LHCN-M2 (cell line): ENCODE measurements around the gene PRDM2. TPM values are rescaled to one million over a fixed set of nuclear protein-coding genes. Genes with fewer than 3 reads are reported as not detected.
"Not testable (repeated sequence)": the region's sequence is repeated elsewhere in the genome, so short reads cannot be mapped to it uniquely, and the experiment has no call there.

Source experiments
- DNase-seq: peaks from one replicate; pipeline ENCODE4 v3.0.0-alpha.2; 2012; ENCODE audit warnings: low read depth
- polyA plus RNA-seq: library from polyadenylated mRNA; unstranded; fragments of >200 nt; gene quantifications from one replicate; pipeline ENCODE4 v1.2.1, GENCODE V29; 2012; ENCODE audit warnings: missing spikeins
- total RNA-seq: library from RNA; depleted of rRNA; stranded (reverse); fragments of >200 nt; gene quantifications from 2 replicates; pipeline ENCODE4 v1.2.3, GENCODE V29; 2014; rRNA removed

The PRDM2 gene
- total RNA-seq = 10.2 and 12.3 TPM in 2 replicates
- 7.8 TPM for polyA plus RNA-seq

DNA sequence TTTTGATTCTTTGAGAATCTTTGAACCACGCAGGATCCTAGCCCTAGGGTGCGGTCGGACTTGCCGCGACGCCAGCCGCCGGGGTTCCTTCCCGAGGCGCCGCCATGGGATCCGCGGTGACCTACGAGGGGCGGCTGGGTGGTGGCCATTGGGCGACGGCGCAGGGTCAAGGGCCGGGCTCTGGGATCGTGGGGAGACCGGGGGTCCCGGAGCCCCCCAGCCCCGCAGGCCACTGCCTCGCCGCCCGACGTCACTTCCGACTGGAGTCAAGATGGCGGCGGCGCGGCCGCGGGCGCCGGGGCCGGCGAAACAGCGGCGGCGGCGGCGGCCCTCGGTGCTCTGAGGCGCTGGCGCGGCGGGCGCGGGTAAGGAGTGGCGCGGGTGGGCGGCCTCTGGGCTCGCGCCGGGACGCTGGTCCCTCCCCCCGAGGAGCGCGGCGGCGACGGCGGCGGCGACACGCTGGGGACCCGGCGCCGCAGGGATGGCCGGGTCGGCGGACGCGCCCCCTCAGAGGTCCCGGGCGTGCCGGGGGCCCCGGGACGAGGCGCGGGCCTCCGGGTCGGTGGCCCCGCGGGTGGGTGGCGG, at the start of gene PRDM2:
Gene PRDM2, plus strand, starts transcription at position 253 of the 585 bp plus-strand sequence. CDS start 15,418 bp downstream, outside the sequence.
- peak; percentile 32 for DNase-seq

- peak; percentile 54 for DNase-seq
Observed at GRCh38 chr1:13651279-13651678, 48.7 kb upstream of the PRDM2 start.

DNA sequence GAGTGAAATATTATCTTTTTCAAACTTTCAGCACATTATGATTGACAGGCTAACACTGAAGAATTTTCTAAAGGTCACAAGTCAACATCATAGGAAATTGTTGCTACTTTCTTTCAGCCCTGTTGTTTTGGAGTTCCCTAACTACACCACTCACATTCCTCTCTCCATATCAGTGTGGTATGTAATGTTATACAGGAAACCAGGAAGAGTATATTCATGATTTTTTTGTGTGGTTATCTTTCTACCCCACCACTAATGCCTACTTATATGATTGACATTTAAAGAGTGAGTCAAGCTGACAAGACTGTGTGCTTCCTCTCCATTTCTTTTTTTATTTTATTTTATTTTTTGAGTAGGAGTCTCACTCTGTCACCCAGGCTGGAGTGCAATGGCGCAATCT, 47.8 kb upstream of the PRDM2 start:
- DNase-seq = no peak

DNA sequence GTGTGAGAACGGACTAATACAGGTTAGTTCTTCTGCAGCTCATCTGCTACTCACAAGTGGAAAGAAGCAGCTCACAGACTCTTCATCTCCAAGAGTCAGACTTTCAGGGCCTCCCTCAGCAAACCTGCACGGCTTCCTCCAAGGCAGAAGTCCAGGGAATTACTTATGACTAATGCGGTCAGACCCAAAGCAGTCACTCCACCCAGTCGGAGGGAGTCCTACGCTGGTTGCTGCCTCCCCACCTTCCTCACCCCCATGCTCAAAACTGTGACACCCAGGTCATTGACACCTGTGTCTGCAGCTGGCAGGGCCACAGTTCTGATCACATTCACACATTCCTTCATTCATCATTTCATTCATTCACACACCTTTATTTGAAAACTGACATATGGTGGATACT, 38.4 kb upstream of the PRDM2 start:
- no peak for DNase-seq

- DNase-seq = no peak
Observed at GRCh38 chr1:13662493-13662892, 37.5 kb upstream of the PRDM2 start.

- no peak for DNase-seq
Observed at GRCh38 chr1:13663969-13664368, 36.0 kb upstream of the PRDM2 start.

DNA sequence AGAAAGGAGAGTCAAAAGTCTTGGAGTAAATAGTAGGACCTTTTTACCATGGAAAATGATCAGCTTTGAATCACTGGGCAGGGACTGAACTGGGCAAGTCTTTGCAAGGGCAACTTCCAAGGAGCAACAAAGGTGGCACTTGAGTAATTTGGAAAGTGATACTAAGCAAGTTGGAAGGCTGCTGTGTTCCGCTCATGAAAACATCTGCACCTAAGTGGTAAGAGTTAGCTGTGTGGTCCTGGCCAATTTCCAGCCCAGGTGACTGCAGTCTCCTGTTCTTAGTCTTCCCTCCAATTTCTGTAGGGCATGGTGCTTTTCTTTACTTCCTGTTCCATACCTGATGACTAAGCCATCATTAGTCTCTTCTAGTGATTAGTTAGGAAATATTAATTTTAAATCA, 35.5 kb upstream of the PRDM2 start:
- DNase-seq = no peak

DNA sequence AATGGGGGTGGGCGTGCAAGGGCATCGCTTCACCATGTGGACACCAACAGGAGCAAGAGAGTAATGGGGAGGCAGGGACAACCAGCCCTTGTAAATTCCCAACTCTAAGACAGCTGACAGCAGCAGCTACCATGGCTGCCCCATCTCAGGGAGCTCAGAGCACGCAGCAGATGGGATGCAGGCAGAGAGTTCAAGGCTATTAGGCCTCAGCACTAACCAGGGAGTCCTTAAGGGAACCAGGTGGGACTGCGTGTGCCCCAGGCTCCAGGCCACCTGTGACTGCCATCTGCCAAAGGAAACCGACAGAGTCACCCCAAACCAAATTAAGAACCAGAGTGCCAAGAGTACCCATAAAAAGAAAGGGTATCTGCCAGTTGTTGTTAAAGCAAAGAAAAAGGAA, 33.7 kb upstream of the PRDM2 start:
- no peak for DNase-seq

DNA sequence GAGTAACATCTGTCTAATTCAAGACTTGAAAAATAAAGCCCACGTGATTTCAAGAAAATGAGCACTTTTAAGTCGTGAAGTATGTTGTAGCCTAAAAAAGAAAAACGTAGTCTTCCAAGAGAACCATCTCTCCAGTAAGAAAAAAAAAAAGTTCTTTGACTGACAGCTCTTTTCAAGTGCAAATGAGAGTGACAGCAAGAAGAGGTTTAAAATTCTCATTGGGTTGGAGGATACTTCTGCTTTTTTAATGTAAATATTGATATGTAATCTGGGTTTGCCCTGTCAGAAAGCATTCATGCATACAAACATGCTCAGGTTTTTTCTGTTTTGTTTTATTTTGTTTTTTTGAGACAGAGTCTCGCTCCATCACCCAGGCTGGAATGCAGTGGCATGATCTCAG, 32.3 kb upstream of the PRDM2 start:
- DNase-seq = no peak

- DNase-seq = no peak
Observed at GRCh38 chr1:13674377-13674776, 25.6 kb upstream of the PRDM2 start.

- no peak for DNase-seq
Observed at GRCh38 chr1:13675151-13675651, 24.8 kb upstream of the PRDM2 start.

DNA sequence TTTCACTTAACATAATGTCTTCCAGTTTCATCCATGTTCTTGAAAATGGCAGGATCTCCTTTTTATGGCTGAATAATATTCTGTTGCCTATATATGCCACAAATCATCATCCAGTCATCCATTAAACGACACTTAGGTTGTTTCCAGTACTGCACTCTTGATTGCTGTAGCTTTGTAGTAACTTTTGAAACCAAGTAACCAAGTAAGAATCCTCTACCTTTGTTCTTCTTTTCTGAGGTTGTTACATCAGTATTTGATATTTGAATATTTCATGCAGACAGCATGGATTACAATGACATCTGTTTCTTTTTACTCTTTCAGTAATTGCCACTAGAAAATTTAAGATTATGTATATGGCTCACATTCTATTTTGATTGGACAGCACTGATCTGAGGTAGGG, 22.1 kb upstream of the PRDM2 start:
- no peak for DNase-seq

GRCh38 chr1:13679651-13680050, 20.3 kb upstream of the PRDM2 start:
- no peak for DNase-seq

- not testable (repeated sequence) for DNase-seq
Observed at GRCh38 chr1:13680609-13681008, 19.4 kb upstream of the PRDM2 start.

- no peak for DNase-seq
Observed at GRCh38 chr1:13681921-13682320, 18.1 kb upstream of the PRDM2 start.

GRCh38 chr1:13682444-13682843, 17.5 kb upstream of the PRDM2 start:
- no peak for DNase-seq

DNA sequence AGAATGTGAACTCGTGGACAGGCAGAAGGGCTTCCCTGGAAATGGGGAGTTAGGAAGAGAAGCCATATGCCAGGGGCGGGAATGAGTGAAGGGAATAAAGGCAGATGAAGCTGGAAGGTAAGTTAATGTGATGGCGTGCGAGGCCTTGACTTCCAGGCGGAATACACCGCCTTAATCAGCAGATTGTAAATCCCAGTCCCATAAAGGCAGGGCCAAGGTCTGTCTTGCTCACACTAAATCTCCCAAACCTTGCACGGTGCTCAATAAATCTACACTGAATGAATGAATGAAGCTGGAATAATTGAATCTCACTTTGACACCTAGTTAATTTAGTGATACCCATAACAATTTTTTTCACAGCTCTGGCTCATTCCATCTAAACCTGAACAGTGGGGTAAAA, 16.8 kb upstream of the PRDM2 start:
- DNase-seq = no peak

DNA sequence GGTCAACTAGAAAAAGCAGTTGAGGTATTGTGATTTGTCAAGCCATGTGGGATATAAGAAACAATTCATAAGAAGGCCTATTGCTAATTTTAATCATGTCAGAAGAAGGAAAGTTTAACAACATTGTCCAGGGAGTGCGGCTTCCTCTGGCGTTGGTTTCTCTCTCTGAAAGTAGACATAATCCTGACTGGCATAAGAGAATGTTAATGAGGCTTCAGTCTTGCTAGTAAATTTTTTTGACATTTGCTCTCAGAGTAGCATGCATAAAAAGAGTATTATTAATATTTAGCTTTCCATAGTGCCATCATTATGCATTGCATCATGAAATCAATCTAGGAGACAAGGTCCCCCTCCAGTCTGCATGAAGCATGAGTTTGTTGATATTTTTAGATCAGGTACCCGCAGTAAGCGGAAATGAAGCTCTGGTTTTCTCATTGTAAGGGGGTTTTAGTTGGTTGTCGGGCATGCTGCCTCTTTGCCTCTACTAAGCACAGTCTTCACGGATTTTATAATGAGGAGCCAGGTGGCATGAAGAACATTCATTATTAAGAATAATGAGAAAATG, 12.8 kb upstream of the PRDM2 start:
- no peak for DNase-seq

GRCh38 chr1:13693094-13693493, 6.9 kb upstream of the PRDM2 start:
- DNase-seq = not testable (repeated sequence)

GRCh38 chr1:13694886-13695684, 4.9 kb upstream of the PRDM2 start:
- peak; percentile 47 for DNase-seq

DNA sequence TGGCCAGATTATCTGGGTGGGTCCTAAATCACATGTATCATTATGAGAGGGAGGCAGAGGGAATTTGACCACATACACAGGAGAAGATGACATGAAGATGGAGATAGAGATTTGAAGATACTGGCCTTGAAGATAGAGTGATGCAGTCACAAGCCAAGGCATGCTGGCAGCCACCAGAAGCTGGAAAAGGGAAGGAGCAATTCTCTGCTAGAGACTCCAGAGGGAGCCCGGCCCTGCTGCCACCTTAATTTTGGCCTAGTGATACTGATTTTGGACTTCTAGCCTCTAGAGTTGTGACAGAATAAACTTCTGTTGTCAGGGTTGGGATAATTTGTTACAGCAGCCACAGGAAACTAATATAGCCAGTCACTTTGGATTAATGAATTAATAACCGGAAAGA, 2.2 kb upstream of the PRDM2 start:
- DNase-seq = no peak

DNA sequence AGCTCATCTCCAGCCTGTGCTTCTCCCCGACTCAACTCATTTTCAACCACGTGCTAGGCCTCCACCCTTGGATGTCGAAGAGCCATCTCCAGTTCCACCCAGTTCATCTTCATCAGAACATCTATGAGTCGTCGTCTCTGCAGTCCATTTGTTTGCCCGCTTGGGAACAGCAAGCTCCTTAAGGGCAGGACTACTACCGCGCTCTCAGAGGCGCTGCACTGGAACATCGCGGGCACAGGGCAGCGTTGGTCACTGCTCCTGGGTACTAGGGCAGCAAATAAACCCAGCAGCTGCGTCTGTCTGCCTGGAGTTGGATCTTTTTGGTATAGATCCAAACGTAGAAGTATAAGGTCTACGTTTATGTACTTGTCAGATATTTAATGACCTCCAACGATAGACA, 478 bp upstream of the PRDM2 start:
- DNase-seq = peak; percentile 21
